NCI-H2107 treated with DMSO at 0.1 percent for 48 hours (cell line): Measurements from ENCODE around the gene PRKX.
"Not testable (repeated sequence)": the region's sequence is repeated elsewhere in the genome, so short reads cannot be mapped to it uniquely, and the experiment has no call there.

Experiments
- DNase-seq: peaks from one replicate; lab custom pipeline; 2025; ENCODE audit not compliant: unreplicated experiment; lab: John Stamatoyannopoulos, UW

Gene PRKX

DNA sequence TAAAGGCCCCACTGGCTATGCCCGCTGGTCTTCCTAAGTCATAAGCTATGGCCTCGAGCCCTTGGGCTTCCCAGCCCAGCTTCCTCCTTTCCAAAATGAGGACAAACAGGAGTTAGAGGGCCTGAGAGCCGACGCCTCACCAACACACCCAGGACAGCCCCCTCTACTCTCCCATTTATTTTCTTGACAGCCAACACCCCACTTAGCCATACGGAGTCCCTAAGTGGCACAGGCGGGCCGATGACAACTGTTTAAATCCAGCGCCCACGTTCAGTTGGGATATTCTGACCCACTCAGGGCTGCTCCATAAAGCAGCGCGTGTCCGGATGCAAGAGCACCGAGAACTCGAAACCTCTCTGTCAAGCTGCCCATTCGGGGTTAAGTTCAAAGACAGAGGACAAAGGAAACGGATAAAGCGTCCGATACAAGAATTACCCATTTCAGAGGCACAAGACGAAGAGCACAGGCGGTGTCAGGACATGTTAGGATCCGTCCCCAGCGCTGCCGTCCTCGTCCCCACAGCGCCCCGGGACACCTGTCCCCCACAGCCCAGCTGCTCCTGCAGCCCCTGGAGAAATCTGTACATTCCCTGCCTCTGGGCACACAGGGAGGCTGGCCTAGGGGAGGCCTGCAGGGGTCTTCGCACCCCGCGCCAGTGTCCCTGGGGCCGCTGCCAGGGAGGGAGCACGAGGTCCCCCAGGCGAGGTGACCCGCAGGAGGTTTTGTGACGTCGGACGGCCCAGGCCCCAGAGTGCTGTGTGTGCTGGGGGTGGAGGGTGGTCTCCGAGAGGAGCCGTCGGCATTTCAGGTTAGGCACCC is 1.2 kb downstream of the PRKX start:
- DNase-seq = no peak

DNA sequence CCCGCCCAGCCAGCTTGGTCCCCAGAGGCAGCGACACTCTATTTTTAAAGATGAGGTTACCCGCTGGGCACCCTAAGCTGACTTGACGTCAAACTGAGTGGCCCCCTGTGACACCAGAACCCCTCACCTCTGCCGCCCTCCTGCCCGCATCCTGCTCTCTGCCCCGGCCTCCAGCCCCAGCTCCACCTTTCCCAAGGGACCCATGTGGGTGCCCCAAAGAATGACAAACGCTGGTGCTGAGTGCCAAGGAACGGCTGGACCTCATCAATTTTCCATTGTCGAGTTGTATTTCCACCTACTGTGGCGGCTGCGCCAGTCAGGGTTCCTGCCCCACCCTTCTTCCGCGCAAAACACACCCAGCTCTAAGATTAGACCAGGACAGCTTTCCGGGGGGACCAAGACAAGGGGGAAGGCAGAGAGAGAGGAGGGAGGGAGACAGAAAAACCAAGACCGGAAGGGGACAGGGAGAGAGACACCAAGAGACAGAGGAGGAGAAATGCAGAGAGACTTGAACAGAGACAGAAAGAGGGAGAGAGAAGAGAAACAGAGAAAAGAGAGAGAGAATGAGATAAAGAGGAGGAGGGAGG is 2.0 kb downstream of the PRKX start:
- DNase-seq = no peak

DNA sequence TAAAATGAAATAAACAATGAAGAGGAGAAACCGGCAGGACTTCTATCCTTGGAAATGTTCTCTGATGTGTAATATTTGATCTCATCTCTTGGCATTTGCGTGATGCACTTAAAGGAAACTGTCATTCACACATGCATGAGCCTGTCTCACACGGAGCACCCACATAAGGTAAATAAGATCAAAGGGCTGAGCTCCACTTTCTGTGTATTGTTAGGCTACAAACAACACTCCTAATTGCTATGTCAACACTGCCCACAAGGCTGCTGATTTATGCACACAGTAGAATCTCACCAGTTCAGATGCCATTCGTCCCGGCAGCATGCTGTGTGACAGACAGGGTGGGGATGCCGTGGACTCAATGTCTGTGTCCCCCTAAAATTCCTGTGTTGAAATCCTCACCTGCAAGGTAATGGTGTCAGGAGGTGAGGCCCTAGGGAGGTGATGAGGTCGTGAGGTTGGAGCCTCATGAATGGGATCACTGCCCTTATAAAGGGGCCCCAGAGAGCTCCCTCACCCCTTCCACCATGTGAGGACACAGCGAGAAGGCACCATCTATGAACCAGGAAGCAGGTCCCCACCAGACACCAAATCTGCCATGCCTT is 5.7 kb downstream of the PRKX start:
- DNase-seq = not testable (repeated sequence)

GRCh38 chrX:3706481-3706880 is 7.0 kb downstream of the PRKX start:
- DNase-seq = no peak

DNA sequence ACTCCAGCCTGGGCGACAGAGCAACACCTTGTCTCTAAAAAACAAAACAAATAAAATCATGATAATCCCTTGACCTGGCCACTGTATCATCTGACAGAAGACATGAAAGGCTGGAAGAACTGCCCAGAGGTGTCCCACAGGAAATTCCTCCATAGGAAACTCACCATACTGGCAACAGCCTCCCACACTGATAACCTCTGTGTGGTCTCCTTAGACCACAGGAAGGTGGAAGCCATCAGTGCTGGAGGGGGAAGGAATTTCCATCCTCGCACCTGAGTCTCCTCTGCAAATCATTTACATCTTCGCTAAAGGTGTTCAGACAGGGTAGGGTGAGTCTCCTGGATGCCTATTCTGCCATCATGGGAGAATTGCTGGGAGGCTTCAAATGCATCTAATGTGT is 10.2 kb downstream of the PRKX start:
- not testable (repeated sequence) for DNase-seq

GRCh38 chrX:3702095-3702494 is 11.4 kb downstream of the PRKX start:
- DNase-seq = not testable (repeated sequence)

DNA sequence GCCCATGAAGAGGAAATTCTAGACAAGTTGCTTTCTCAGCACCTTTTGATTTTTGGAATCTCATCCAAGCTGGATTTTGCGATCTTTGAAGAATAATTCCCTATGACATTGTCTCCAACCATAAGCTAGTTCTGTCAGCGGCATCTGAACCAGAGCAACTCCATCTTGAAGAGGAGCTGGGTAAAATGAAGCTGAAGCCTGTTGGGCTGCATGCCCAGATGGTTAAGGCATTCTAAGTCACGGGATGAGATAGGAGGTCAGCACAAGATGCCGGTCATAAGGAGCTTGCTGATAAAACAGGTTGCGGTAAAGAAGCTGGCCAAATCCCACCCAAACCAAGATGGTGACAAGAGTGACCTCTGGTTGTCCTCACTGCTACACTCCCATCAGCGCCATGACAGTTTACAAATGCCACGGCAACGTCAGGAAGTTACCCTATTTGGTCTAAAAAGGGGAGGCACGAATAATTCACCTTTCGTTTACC is 12.0 kb downstream of the PRKX start:
- not testable (repeated sequence) for DNase-seq

- DNase-seq = peak; percentile 42
Measured at GRCh38 chrX:3699821-3700381, 13.5 kb downstream of the PRKX start.

GRCh38 chrX:3697701-3698279 is 15.7 kb downstream of the PRKX start:
- peak; percentile 93 for DNase-seq

DNA sequence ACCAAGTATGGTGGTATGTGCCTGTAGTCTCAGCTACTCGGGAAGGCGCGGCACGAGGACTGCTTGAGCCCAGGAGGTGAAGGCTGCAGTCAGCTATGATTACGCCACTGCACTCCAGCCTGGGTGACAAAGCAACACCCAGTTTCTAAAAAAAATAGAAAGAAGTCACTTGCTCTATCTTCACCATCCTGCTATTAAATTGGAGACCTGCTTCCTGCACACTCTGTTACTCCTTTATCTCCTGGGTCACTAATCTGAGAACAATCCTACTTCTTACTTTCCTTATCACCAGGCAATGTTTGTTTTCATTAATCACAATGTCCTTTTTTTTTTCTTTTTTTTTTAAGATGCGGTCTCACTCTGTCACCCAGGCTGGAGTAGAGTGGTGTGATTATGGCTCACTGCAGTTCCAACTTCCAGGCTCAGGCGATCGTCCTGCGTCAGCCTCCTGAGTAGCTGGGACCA is 16.2 kb downstream of the PRKX start:
- peak; percentile 54 for DNase-seq

GRCh38 chrX:3695536-3695935 is 17.9 kb downstream of the PRKX start:
- DNase-seq = no peak

GRCh38 chrX:3690140-3690539 is 23.3 kb downstream of the PRKX start:
- DNase-seq = no peak

- DNase-seq = not testable (repeated sequence)
Measured at GRCh38 chrX:3683236-3683635, 30.2 kb downstream of the PRKX start.

GRCh38 chrX:3680459-3680858 is 33.0 kb downstream of the PRKX start:
- DNase-seq = no peak

DNA sequence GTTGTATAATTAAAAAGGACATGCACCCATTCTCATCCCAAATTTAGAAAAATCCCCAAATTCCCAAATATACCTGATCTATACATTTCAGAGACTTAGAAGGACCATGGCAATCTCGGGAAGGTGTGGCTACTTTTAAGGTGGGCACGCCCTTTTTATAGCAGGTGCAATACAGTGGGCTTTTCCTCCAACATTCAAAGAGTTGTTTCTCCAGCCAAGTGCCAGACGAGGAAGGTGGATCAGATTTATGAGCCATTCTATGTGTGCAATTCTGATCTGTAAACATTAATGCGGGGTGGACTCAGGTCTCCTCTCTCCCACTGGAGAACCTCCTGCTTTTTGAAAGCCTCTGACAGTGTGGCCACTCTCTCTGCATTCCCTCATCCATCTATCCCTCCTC is 33.8 kb downstream of the PRKX start:
- DNase-seq = no peak

DNA sequence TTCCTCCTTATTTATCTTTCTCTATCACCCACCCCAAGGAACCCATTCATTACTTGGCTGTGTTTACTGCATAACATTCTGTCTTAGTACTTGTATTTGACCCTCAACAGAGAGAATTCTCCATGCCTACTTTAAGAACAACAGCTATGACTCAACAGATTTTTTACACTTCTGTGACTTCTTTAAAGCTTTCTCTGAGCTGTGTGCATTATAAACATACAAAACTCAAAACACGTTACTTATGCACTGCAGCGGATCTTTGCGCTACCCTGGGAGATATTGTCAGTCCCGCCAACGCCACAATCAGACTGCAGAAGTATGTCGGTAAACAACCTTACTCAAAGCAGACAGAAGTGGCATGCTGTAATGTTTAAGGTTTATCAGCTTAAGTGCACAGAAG is 35.1 kb downstream of the PRKX start:
- DNase-seq = no peak

- no peak for DNase-seq
Measured at GRCh38 chrX:3674881-3675280, 38.6 kb downstream of the PRKX start.

DNA sequence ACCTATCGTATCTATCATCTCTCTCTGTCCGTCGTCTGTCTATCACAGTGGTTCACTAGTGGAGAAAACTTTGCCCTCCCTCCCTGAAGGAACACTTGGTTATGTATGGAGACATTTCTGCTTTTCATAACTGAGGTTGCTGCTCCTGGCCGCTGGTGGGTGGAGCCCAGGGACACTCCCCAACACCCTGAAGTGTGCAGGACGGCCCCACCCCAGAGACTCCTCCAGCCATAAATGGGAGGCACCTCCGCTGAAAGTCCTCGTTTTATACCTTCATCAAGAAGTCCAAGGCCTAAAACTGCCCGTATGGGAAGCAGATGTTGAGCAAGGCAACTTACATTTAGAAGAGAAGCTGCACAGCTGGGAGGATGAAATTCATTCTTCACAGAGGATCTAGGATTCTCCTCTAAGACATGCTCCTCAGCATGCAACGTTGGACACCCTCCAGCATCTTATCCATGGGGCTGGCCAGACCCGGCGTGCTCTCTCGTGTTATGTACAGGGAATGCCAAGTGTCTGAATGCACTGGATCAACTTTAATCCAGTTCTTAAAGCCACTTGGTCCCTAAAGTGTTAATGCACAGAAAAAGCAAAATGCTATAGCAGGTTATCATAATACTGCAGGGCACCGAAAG is 43.5 kb downstream of the PRKX start:
- DNase-seq = no peak

DNA sequence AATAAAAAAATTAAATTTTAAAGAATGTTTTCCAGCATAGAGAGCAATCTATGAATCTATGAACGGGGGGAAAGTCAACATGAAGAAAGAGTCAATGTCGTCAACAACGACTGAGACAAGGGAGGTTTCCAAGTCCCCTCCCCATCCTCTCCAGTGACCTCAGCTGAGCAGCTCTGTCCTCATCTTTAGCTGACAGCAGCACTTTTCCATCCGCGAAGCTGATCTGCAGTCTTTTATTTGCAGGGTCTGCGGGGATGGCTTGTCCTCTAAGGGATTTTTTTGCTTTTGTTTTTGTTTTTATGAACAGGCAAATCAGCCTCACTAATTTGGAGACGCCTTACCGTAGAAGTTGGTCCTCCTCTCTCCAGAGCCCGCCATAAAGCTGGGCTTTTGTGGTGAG is 46.5 kb downstream of the PRKX start:
- DNase-seq = no peak

GRCh38 chrX:3664921-3665320 is 48.5 kb downstream of the PRKX start:
- DNase-seq = no peak
